ENCODE data around the gene ALPP. TPM values are rescaled to one million over a fixed set of nuclear protein-coding genes. Genes with fewer than 3 reads are reported as not detected.

ALPP gene
- total and polyA plus RNA-seq, 2 donors (not counting 1 experiment from before 2014, with no cell fraction given), result not detected

DNA sequence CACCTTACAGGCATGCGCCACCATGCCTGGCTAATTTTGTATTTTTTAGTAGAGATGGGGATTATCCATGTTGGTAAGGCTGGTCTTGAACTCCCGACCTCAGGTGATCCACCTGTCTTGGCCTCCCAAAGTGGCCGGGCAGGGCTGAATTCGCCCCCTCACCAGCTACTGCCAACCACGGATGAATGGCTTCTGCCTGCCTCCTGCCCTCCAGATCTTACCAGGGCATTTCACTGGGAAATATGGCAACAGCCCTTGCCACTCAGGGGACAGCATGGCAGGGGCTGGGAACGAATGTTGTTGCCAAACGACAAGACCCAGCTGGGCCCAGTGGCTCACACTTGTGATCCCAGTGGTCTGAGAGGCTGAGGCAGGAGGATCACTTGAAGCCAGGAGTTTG lies 1.8 kb upstream of the ALPP start:
- no peaks in the 10 kb centered on the region for H3K36me3 ChIP-seq (replicated peaks in 1 of 2; ENCODE audit: control extremely low read depth in 1 of 2, control insufficient read depth in 1 of 2, extremely low read depth in 1 of 2, insufficient read depth in 2 of 2, low read length in 1 of 2)
- peaks cover 0 to 1% of the 10 kb centered on the region in 2 donors for H3K4me1 ChIP-seq (ENCODE audit: control insufficient read depth in 2 of 2, insufficient read depth in 2 of 2, low read length in 2 of 2)
- no peak overlapping the region for H3K4me3 ChIP-seq (ENCODE audit: control extremely low read depth in 1 of 5, extremely low read depth in 1 of 5, insufficient read depth in 1 of 5, low read depth in 2 of 5, low read length in 4 of 5)
- H3K79me2 ChIP-seq (ENCODE audit: control insufficient read depth, insufficient read depth, low read length), result no peaks in the 10 kb centered on the region
- Mint-ChIP-seq H3K27me3 (no peaks in the 10 kb centered on the region), H3K4me3 (no peak overlapping the region), H3K4me1 (no peaks in the 10 kb centered on the region), H3K9me3 (ENCODE audit: insufficient read depth) (no peaks in the 10 kb centered on the region), H3K27ac (no peak overlapping the region)
- H4K20me1 ChIP-seq (ENCODE audit: control insufficient read depth, insufficient read depth, low read length, poor library complexity, severe bottlenecking), result no peaks in the 10 kb centered on the region
- H3K4me2 ChIP-seq (replicated peaks; ENCODE audit: low read depth, low read length, poor library complexity, severe bottlenecking), result no peak overlapping the region
- ChIA-PET CTCF (no interaction called here), POLR2A (no interaction called here)
- DNase-seq (no peak), ATAC-seq (ENCODE audit: low read depth) (no peak)
- peaks cover 0 to under 1% (median 0%) of the 10 kb centered on the region in 4 experiments for H3K27me3 ChIP-seq (replicated peaks in 1 of 4; ENCODE audit: control extremely low read depth in 1 of 4, control insufficient read depth in 3 of 4, insufficient read depth in 4 of 4, low read length in 3 of 4)
- H3K27ac ChIP-seq (ENCODE audit: low read length in 2 of 2), result no peak overlapping the region
- no peak for TF ChIP-seq EZH2 (IDR thresholded peaks at IDR 0.05; ENCODE audit: borderline replicate concordance, insufficient read depth, low read depth, low read length, poor library complexity, severe bottlenecking)
- TF ChIP-seq, protein P1, sequence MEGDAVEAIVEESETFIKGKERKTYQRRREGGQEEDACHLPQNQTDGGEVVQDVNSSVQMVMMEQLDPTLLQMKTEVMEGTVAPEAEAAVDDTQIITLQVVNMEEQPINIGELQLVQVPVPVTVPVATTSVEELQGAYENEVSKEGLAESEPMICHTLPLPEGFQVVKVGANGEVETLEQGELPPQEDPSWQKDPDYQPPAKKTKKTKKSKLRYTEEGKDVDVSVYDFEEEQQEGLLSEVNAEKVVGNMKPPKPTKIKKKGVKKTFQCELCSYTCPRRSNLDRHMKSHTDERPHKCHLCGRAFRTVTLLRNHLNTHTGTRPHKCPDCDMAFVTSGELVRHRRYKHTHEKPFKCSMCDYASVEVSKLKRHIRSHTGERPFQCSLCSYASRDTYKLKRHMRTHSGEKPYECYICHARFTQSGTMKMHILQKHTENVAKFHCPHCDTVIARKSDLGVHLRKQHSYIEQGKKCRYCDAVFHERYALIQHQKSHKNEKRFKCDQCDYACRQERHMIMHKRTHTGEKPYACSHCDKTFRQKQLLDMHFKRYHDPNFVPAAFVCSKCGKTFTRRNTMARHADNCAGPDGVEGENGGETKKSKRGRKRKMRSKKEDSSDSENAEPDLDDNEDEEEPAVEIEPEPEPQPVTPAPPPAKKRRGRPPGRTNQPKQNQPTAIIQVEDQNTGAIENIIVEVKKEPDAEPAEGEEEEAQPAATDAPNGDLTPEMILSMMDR (IDR thresholded peaks at IDR 0.05), result no peak
- no peak overlapping the region for H3K9ac ChIP-seq (ENCODE audit: low read length)
- WGBS (ENCODE audit: insufficient coverage), result 86% methylated on average over 6 of the region's 7 CpGs
- H3K9me3 ChIP-seq (ENCODE audit: control extremely low read depth in 1 of 3, control insufficient read depth in 2 of 3, insufficient read depth in 1 of 3, low read length in 2 of 3), result no peaks in the 10 kb centered on the region
- H2AFZ ChIP-seq (ENCODE audit: insufficient read depth, low read depth, low read length, poor library complexity, severe bottlenecking), result no peak overlapping the region
- intact Hi-C loops (cut with micrococcal nuclease), result no loop called here

DNA sequence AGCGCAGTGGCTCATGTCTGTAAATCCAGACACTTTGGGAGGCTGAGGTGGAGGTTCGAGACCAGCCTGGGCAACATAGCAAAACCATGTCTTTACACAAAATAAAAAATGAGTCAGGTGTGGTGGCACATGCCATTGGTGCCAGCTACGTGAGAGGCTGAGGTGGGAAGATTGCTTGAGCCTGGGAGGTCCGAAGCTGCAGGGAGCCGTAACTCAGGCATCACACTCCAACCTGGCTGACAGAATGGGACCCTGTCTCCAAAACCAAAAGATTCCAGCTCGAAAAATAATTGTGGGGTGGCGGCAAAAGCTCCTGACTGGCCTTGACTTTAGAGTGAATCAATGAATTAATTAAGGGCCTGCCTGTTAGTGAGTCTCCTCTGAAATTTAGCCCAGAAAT lies 1.2 kb upstream of the ALPP start:
- DNase-seq (no peak), ATAC-seq (ENCODE audit: low read depth) (no peak)
- Histone ChIP-seq H3K36me3 (replicated peaks in 1 of 2; ENCODE audit: control extremely low read depth in 1 of 2, control insufficient read depth in 1 of 2, extremely low read depth in 1 of 2, insufficient read depth in 2 of 2, low read length in 1 of 2) (no peaks in the 10 kb centered on the region), H3K4me2 (replicated peaks; ENCODE audit: low read depth, low read length, poor library complexity, severe bottlenecking) (no peak overlapping the region), H3K4me1 (ENCODE audit: control insufficient read depth in 2 of 2, insufficient read depth in 2 of 2, low read length in 2 of 2) (no peaks in the 10 kb centered on the region), H4K20me1 (ENCODE audit: control insufficient read depth, insufficient read depth, low read length, poor library complexity, severe bottlenecking) (no peaks in the 10 kb centered on the region), H3K4me3 (ENCODE audit: control extremely low read depth in 1 of 5, extremely low read depth in 1 of 5, insufficient read depth in 1 of 5, low read depth in 2 of 5, low read length in 4 of 5) (no peak overlapping the region), H3K9ac (ENCODE audit: low read length) (no peak overlapping the region), H3K9me3 (ENCODE audit: control extremely low read depth in 1 of 3, control insufficient read depth in 2 of 3, insufficient read depth in 1 of 3, low read length in 2 of 3) (no peaks in the 10 kb centered on the region), H3K27ac (ENCODE audit: low read length in 2 of 2) (no peak overlapping the region), H3K27me3 (replicated peaks in 1 of 4; ENCODE audit: control extremely low read depth in 1 of 4, control insufficient read depth in 3 of 4, insufficient read depth in 4 of 4, low read length in 3 of 4) (peaks cover 0 to 7% (median 0%) of the 10 kb centered on the region in 4 experiments), H3K79me2 (ENCODE audit: control insufficient read depth, insufficient read depth, low read length) (no peaks in the 10 kb centered on the region), H2AFZ (ENCODE audit: insufficient read depth, low read depth, low read length, poor library complexity, severe bottlenecking) (no peak overlapping the region)
- ChIA-PET POLR2A (no interaction called here), CTCF (no interaction called here)
- no peak overlapping the region for H3K27ac Mint-ChIP-seq
- H3K27me3 Mint-ChIP-seq, result no peaks in the 10 kb centered on the region
- H3K4me3 Mint-ChIP-seq, result no peak overlapping the region
- H3K9me3 Mint-ChIP-seq (ENCODE audit: insufficient read depth), result no peaks in the 10 kb centered on the region
- no peaks in the 10 kb centered on the region for H3K4me1 Mint-ChIP-seq
- intact Hi-C loops (cut with micrococcal nuclease), result no loop called here
- TF ChIP-seq, protein P1 (IDR thresholded peaks at IDR 0.05), result no peak
- no peak for TF ChIP-seq EZH2 (IDR thresholded peaks at IDR 0.05; ENCODE audit: borderline replicate concordance, insufficient read depth, low read depth, low read length, poor library complexity, severe bottlenecking)
- WGBS (ENCODE audit: insufficient coverage), result no CpG with 5 or more reads among the region's 7 CpGs
